ENCODE results near the gene ANAPC2. TPM values are rescaled to one million over a fixed set of nuclear protein-coding genes. Genes with fewer than 3 reads are reported as not detected.
A peak's percentile ranks its signal among the peaks of the same experiment; 100 is the strongest.

The ANAPC2 gene
- total RNA-seq, 2 experiments from 2014 or later = 144 to 149 TPM

DNA sequence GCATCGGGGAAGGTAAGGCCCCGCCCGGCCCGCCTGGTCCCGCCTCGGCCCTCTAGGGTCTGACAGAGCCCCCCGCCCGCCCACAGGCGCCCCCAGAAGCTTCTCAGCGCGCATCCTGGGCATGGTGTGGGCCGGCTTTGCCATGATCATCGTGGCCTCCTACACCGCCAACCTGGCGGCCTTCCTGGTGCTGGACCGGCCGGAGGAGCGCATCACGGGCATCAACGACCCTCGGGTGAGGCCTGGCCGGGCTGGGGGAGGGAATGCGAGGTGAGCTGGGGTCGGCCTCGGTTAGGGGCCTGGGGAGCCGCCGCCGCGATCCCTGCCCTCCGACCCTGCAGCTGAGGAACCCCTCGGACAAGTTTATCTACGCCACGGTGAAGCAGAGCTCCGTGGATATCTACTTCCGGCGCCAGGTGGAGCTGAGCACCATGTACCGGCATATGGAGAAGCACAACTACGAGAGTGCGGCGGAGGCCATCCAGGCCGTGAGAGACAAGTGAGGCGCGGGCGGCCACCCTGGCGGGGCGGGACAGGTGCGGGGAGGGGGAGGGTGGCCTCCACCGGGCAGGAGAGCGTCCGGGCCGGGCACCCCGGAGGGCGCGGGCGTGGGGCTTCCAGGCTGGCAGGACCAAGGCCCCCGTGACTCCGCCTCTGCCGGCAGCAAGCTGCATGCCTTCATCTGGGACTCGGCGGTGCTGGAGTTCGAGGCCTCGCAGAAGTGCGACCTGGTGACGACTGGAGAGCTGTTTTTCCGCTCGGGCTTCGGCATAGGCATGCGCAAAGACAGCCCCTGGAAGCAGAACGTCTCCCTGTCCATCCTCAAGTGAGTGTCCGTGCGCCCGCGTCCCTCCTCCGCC is 25.6 kb downstream of the ANAPC2 start:
- intact Hi-C loops (cut with DNase I, micrococcal nuclease) = no loop called here
- no peak overlapping the region for H3K27ac Mint-ChIP-seq
- no peak overlapping the region for H3K27ac ChIP-seq (ENCODE audit: low read depth in 1 of 2, low read length in 2 of 2)
- no peaks in the 10 kb centered on the region for H3K36me3 ChIP-seq (ENCODE audit: insufficient read depth, low read length)
- peaks cover 65% of the 10 kb centered on the region for H3K27me3 Mint-ChIP-seq
- peaks cover 15% of the 10 kb centered on the region for H3K4me1 ChIP-seq (ENCODE audit: insufficient read depth, low read length)
- H3K9me3 Mint-ChIP-seq = no peaks in the 10 kb centered on the region
- TF ChIP-seq, protein P1, sequence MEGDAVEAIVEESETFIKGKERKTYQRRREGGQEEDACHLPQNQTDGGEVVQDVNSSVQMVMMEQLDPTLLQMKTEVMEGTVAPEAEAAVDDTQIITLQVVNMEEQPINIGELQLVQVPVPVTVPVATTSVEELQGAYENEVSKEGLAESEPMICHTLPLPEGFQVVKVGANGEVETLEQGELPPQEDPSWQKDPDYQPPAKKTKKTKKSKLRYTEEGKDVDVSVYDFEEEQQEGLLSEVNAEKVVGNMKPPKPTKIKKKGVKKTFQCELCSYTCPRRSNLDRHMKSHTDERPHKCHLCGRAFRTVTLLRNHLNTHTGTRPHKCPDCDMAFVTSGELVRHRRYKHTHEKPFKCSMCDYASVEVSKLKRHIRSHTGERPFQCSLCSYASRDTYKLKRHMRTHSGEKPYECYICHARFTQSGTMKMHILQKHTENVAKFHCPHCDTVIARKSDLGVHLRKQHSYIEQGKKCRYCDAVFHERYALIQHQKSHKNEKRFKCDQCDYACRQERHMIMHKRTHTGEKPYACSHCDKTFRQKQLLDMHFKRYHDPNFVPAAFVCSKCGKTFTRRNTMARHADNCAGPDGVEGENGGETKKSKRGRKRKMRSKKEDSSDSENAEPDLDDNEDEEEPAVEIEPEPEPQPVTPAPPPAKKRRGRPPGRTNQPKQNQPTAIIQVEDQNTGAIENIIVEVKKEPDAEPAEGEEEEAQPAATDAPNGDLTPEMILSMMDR (IDR thresholded peaks at IDR 0.05) = no peak
- ChIA-PET POLR2A (interaction anchor here (0.7 kb wide), 1 partner anchor 30 kb away, joined by 3 read pairs; no protein-coding TSS in a partner anchor), CTCF (no interaction called here)
- peaks cover 60 to 78% of the 10 kb centered on the region in 2 experiments for H3K27me3 ChIP-seq (ENCODE audit: control insufficient read depth in 1 of 2, insufficient read depth in 2 of 2, low read length in 2 of 2)
- ATAC-seq (ENCODE audit: poor library complexity) (peak; percentile 69), DNase-seq (peak in 3 of 14 experiments; percentile 33 to 52 (median 49))
- H3K4me1 Mint-ChIP-seq (ENCODE audit: low read depth) = peaks cover 12% of the 10 kb centered on the region
- H3K9me3 ChIP-seq (ENCODE audit: control insufficient read depth in 1 of 2, insufficient read depth in 1 of 2, low read length in 2 of 2) = peaks cover 0 to 41% of the 10 kb centered on the region in 2 experiments
- H3K4me3 Mint-ChIP-seq = no peak overlapping the region
- no peak overlapping the region for H3K4me3 ChIP-seq (ENCODE audit: low read length)
- H3K36me3 Mint-ChIP-seq (ENCODE audit: low read depth) = no peaks in the 10 kb centered on the region

DNA sequence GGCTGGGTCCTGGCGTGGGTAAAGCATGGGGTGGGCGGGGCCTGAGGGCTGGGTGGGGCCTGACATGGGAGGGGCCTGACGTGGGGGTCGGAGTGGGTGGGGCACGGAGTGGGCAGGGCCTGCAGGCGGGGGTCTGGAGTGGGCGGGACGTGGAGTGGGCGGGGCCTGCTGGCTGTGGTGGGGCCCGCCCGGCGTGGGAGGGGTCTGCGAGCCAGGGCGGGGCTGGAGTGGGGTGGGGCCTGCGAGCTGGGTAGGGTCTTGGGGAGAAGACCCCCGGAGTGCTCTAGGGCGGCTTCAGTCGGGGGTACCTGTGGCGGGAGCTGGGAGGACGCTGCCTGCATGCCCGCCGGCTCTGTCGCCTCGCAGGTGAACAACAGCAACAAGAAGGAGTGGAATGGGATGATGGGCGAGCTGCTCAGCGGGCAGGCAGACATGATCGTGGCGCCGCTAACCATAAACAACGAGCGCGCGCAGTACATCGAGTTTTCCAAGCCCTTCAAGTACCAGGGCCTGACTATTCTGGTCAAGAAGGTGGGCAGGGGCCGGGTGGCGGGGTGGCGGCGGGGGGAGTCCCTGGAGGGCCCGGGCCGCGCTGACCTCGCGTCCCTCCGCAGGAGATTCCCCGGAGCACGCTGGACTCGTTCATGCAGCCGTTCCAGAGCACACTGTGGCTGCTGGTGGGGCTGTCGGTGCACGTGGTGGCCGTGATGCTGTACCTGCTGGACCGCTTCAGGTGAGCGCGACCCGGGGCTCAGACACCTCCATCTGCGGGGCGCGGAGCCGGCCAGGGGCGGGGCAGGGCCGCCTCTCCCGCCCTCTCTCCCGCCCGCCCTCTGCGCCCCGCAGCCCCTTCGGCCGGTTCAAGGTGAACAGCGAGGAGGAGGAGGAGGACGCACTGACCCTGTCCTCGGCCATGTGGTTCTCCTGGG is 26.5 kb downstream of the ANAPC2 start:
- H3K36me3 Mint-ChIP-seq (ENCODE audit: low read depth) = no peaks in the 10 kb centered on the region
- Histone ChIP-seq H3K36me3 (ENCODE audit: insufficient read depth, low read length) (no peaks in the 10 kb centered on the region), H3K4me1 (ENCODE audit: insufficient read depth, low read length) (peaks cover 24% of the 10 kb centered on the region), H3K27ac (ENCODE audit: low read depth in 1 of 2, low read length in 2 of 2) (no peak overlapping the region), H3K27me3 (ENCODE audit: control insufficient read depth in 1 of 2, insufficient read depth in 2 of 2, low read length in 2 of 2) (peaks cover 66 to 76% of the 10 kb centered on the region in 2 experiments), H3K9me3 (ENCODE audit: control insufficient read depth in 1 of 2, insufficient read depth in 1 of 2, low read length in 2 of 2) (peaks cover 0 to 46% of the 10 kb centered on the region in 2 experiments), H3K4me3 (ENCODE audit: low read length) (no peak overlapping the region)
- H3K4me3 Mint-ChIP-seq = no peak overlapping the region
- CTCF ChIA-PET = no interaction called here
- no peak for DNase-seq
- ATAC-seq (ENCODE audit: poor library complexity) = no peak
- intact Hi-C loops (cut with DNase I, micrococcal nuclease) = no loop called here
- H3K9me3 Mint-ChIP-seq = no peaks in the 10 kb centered on the region
- POLR2A ChIA-PET = no interaction called here
- H3K27ac Mint-ChIP-seq = no peak overlapping the region
- H3K4me1 Mint-ChIP-seq (ENCODE audit: low read depth) = peaks cover 12% of the 10 kb centered on the region
- H3K27me3 Mint-ChIP-seq = peaks cover 71% of the 10 kb centered on the region
- TF ChIP-seq, protein P1 (IDR thresholded peaks at IDR 0.05) = no peak

DNA sequence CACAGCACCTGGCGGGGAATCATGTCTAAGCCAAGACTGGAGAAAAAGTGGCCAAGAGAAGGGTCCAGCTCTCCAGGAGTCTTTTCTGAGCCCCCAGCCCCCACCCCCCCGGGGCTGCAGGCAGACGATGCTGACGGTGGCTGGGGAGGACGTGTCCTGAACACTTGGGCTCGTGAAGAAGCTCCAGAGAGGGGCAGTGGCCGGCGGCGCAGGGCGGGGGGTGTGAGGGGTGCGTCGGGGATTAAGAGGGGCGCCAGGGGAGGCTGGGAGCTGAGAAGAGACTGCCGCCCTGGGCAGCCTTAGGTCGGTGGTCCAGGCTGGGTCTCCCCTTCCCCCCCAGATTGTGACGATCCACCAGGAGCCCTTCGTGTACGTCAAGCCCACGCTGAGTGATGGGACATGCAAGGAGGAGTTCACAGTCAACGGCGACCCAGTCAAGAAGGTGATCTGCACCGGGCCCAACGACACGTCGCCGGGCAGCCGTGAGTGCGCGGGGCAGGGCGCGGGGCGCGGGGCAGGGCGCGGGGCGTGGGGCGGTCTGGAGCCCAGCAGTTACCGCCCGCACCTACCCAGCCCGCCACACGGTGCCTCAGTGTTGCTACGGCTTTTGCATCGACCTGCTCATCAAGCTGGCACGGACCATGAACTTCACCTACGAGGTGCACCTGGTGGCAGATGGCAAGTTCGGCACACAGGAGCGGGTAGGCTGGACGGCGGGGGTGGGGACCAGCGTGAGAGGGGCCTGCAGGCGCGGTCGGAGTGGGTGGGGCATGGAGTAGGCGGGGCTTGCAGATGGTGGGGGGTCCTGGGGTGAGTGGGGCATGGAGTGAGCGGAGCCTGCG is 27.4 kb downstream of the ANAPC2 start:
- TF ChIP-seq, protein P1 (IDR thresholded peaks at IDR 0.05) = no peak
- intact Hi-C loops (cut with DNase I, micrococcal nuclease) = no loop called here
- POLR2A ChIA-PET = no interaction called here
- no peaks in the 10 kb centered on the region for H3K9me3 Mint-ChIP-seq
- Histone ChIP-seq H3K27ac (ENCODE audit: low read depth in 1 of 2, low read length in 2 of 2) (no peak overlapping the region), H3K36me3 (ENCODE audit: insufficient read depth, low read length) (no peaks in the 10 kb centered on the region), H3K4me1 (ENCODE audit: insufficient read depth, low read length) (peaks cover 33% of the 10 kb centered on the region), H3K9me3 (ENCODE audit: control insufficient read depth in 1 of 2, insufficient read depth in 1 of 2, low read length in 2 of 2) (peaks cover 0 to 44% of the 10 kb centered on the region in 2 experiments), H3K4me3 (ENCODE audit: low read length) (no peak overlapping the region), H3K27me3 (ENCODE audit: control insufficient read depth in 1 of 2, insufficient read depth in 2 of 2, low read length in 2 of 2) (peaks cover 66 to 67% of the 10 kb centered on the region in 2 experiments)
- no peak overlapping the region for H3K4me3 Mint-ChIP-seq
- ATAC-seq (ENCODE audit: poor library complexity) (no peak), DNase-seq (peak in 2 of 14 experiments; percentile 17 to 43)
- H3K27ac Mint-ChIP-seq = no peak overlapping the region
- H3K4me1 Mint-ChIP-seq (ENCODE audit: low read depth) = peaks cover 12% of the 10 kb centered on the region
- peaks cover 70% of the 10 kb centered on the region for H3K27me3 Mint-ChIP-seq
- no peaks in the 10 kb centered on the region for H3K36me3 Mint-ChIP-seq (ENCODE audit: low read depth)
- CTCF ChIA-PET = no interaction called here

Measured in CD4-positive, alpha-beta T cell (primary cell).